GM18861 (cell line): ENCODE data around the gene MIX23.
A peak's percentile ranks its signal among the peaks of the same experiment; 100 is the strongest.

Experiments
- ATAC-seq: cut with Tn5 transposase; IDR thresholded peaks from one replicate; pipeline ENCODE4 v1.9.1; 2021; ENCODE audit not compliant: unreplicated experiment

MIX23 gene

DNA sequence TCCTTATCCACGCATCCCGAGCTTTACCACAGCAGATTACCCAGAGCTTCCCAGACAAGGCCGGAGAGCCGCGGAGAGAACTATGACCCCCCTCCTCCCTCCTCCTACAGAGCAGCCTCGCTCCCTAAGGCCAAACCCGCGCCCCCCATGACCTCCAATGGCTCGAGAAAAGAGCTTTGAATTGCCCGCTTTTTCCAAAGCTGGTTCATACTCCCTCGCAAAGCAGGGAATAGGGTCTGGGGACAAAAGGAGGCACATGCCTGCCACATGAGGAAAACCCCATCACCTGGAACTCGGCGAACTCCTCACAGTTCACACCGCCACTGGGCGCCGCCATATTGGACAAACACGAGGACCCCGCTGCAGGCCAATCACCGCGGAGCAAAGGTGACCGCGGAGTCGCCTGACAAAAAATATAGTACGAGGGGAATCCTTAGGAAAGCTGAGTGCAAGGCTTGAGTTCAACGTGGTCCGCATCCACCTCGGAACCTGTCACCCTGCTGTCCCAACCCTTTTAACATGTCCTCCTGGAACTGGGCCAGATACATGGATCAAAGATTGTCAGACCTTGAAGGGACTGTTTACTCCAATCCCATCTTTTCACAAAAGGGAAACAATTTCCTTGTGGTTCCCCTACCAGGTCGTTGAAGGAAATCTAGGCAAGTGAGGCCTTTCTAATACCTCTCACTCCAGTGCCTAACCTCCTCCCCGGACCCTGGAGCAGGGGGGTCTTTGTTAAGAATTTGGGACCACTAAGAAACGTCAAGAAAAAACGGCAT, at the start of gene MIX23:
TSS of gene MIX23 (minus strand) at position 344 of the 779 bp plus-strand sequence. CDS start at position 337, 7 bp downstream.
- ATAC-seq: peak; percentile 30

DNA sequence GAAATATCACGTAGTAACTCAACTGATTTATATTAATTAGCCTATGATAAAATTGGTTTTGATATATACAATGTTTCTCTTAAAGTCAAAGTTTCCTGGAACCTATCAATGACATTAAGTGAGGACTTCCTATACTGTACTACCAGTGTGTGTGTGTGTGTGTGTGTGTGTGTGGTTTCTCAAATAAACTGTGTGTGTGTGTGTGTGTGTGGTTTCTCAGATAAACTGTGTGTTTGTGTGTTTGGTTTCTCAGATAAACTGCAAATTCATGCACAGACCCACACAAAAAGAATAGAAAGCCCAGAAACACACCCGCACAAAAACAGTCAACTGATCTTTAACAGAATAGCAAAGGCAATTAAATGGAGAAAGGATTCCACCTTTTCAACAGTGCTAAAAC, 47.3 kb upstream of the MIX23 start:
- ATAC-seq: no peak

DNA sequence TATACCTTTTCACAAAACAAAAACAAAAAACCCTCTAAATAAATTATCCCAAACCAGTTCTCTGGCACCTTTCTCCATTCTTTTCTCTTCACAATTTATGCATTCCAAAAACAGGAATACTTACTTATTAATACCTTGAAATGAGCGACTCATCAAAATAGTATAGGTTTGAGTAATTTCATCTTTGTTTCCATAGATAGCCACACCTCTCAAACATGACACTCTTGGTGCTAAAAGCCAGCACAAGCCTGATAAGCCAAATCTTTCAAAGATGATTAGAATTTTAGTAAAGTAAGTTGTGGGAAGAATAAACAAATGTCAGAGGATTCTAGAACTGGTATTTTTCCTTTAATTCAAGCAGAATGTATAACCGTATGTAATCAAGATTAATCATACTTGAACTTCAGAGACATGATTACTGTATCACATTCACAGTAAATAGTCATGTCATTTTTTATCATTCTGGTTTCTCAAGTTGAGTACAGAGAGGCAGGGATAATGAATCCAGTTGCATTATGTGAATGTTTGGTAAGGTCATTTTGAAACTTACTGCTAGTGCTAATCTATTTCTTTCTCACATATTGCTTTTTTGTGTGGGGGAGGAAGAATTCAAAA, 44.9 kb upstream of the MIX23 start:
- ATAC-seq: no peak

DNA sequence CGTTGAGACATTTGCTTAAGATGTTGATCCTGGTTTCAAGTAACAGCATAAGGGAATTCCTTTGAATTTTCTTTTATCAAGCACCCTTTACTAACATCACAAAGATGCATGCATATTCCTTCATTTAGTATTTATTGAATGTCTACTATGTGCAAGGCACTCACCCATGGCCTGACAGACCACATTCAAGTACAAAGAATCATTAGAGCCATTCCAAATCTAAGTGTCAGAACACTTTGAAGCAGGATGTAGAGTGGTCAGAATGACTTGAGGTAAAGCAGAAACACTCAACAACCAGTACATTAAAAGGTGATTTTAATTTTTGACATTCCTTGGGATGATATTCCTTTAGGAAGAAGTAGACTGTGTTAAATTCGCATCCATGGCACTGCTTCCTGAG, 38.8 kb upstream of the MIX23 start:
- ATAC-seq: no peak

DNA sequence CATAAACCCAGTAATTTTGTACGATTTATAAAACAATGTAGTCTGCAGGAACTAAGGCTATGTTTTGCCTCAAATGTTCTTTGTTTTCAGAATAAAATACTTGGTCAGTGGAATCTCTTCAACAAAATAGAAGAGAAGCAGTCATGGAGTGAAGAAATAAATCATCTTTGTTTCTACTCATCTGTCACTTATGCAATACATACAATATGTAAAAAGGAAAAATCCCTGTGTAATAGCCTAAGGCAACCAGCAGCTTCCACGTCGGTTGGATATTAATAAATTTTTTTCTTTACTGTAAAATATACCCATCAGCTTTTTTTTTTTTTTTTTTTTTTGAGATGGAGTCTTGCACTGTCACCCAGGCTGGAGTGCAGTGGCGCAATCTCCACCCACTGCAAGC, 38.1 kb upstream of the MIX23 start:
- ATAC-seq: no peak

DNA sequence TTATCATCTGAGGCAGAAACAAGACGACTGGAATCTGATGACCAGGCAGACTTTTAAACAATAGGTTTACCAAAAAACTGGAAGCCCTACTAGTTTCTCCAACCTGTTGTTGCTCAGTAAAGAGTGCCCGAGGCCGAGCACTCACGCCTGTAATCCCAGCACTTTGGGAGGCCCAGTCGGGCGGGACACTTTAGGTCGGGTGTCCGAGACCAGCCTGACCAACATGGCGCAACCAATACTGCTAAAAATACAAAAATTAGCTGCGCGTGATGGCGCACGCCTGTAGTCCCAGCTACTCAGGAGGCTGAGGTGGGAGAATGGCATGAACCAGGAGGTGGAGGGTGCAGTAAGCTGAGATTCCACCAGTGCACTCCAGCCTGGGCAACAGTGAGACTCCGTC, 33.9 kb upstream of the MIX23 start:
- no peak for ATAC-seq

DNA sequence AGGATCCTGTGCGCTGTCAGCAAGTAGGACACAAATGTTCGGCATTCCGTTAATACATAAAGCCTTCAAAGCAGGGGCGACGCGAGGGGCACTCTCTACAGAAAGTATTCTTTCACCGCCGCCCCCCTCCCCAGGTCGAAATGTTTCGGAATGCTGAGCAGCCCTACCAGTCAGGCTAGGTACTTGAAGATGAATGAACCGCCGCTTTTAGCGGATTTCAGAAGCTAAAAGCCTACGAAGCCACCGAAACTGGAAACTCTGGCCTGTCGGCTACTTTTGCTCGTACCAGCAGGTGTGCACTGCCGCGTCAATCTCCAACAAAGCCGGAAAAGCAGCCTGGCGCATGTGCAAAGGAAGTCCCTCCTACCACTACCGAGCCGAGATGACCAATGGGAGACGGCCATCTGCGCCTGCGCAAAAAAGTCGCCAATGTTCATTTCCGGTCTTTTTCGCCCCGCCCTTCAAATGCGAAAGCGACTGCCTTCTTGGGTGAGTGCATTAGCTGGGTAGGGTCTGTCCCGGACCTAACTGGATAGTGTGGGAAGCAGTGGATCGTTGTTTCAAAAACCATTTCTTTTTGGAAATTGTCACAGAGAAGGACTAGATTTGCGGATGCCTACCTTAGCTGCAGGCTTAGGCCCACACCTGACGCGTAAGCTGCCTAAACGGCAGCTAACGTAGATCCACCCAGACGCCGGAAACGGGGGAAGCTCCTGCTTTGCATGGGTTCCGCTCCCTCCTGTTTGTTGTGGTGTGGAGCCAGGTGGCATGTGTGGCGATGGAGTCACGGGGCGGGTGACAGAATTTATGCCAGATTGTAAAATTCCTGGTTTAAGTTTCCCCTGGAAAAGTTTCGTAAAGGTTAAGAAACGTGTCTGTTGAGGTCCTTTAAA, 33.0 kb upstream of the MIX23 start, which contains the start of gene WDR5B:
TSS of gene WDR5B (minus strand) at position 301 of the 893 bp plus-strand sequence. CDS start 534 bp downstream, outside the sequence.
- peak; percentile 67 for ATAC-seq

DNA sequence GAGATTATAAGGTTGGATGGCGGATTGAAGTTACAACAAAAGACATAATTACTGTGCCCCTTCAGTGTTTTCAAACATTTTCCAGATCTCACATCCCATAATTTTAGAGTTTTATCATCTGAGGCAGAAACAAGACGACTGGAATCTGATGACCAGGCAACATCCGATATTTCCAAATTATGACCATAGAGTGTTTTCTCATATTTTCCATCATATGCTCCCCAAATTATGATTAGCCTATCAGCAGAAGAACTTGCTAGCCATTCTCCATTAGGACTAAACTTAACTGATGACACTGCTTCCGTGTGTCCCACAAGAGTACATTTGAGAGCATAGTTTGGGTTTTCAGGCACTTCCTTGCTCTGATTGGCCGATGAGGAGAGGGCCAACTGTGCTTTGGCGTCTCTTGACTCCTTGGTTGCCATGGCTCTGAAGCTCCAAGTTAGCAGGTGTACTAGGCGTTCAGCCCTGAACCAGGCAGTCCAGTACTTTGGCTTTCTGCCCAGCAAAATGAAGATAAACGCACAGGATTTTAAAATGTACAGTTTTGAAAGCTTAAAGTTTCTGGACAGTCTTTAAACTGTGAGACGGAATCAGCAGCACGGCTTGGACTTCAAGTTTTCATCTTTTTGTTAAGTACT, 32.2 kb upstream of the MIX23 start:
- ATAC-seq: peak; percentile 49

DNA sequence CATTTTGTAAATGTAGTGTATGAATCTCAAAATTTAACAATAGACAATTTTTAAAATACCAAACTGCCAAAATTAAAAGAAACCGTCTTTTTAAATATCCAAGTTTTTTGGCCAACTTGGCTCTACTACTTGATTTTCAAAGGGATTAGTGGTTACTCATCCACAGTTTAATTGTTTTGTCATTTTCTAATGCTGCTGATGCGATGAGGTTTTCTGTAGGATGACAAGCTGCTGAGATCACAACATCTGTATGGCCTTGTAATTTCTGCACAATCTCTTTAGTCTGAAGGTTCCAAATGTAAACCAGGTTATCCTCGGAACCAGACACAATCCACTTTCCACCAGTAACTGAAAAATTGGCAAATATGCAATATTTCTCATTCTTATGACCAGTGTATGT, 31.4 kb upstream of the MIX23 start:
- no peak for ATAC-seq

DNA sequence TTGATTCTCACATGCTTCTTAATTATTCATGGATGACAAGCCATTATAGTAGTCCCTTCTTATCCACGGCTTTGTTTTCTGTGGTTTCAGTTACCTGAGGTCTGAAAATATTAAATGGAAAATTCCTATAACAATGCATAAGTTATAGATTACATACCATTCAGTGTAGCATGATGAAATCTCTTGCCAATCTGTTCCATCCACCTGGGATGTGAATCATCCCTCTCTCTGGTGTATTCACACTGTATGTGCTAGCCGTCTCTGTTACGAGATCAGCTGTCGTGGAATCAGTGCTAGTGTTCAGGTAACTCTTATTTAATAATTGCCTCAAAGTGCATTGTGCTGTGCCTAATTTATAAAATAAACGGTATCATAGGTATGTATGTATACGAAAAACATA, 27.6 kb upstream of the MIX23 start:
- ATAC-seq: no peak

DNA sequence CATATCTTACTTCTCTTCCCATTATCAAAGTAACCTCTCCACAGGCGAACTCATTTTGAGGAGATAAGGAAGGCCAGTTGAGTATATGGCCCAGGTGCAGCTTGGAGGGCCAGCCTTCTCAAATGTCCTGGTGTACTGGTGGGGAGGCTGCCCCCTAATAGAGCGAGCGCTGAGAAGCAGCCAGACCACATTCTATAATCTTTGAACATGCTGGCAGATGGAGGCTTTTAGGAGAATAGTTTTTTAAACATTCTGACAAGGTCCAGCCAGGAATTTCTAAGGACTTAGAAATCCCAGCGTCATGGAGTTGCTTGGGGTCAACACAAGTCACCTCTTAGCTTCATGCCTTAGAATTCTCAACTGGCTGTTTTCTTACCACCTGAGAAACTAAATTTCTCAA, 27.1 kb upstream of the MIX23 start:
- ATAC-seq: no peak

DNA sequence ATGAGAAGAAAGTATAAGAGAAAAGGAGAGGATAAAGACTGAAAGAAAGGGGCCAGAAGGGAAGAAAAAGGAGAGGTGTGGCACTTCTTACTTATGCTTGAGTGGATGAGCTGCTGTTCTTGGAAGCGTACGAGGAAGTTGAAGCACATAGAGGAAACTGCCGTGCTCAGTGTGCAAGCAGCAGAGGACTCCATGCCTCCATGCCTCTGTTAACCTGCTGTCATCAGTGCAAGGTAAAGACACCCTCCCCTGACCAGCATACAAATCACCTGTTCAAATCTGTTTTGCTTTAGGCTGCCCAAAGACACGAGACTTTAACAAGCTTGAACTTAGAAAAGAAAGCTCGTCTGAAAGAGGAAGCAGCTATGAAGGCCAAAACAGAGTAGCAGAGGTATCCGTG, 26.4 kb upstream of the MIX23 start:
- ATAC-seq: no peak

DNA sequence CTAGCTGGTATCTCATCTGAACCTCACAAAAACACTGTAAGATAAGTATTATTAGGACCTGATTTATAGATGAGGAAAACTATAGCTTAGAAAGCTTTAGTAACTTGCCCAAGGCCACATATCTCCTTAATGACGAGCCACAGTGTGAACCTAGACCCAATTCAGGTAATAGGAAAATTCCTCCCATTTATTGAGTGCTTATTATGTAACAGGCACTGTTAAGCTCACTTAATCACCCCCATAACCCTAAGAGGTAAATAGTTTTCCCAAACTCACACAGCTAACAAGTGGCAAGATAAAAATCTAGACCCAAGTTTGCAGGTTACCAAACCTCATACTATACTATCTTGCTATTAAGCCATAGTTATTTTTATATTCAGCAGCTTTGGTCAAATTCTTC, 24.9 kb upstream of the MIX23 start:
- ATAC-seq: no peak

DNA sequence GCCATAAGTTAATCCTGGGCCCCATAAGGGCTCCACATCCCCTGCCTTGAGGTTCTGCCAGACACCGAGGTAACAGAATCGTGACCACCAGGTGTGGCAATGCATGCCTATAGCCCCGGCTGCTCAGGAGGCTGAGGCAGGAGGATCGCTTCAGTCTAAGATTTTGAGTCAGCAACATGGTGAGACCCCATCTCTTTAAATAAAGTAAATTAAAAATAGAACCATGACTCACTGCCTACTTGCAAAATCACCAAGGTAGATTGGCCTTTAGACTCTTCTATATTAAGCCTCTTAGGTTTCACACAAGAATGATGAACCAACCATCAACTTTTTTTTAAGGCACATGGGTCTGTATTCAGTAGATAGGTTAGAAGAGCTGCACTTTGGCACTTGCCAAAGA, 23.2 kb upstream of the MIX23 start:
- peak; percentile 34 for ATAC-seq

DNA sequence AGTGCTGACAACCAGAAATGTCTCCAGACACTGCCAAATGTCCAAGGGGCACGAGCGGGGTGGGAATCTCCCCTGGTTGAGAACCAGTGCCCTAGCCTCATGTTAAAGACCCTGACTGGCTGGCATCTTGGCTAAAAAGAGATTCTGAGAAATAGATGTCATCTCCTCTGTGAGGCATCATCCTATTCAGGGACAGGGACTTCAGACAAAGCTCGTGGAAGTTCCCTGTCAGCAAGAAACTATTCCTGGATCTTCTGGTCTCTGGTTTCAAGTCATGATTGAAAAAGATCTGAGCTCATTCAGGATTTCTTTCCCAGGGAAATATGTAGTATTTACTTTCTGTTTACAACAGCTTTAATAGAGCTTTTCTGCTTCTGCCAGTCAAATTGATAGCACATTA, 22.0 kb upstream of the MIX23 start:
- no peak for ATAC-seq

DNA sequence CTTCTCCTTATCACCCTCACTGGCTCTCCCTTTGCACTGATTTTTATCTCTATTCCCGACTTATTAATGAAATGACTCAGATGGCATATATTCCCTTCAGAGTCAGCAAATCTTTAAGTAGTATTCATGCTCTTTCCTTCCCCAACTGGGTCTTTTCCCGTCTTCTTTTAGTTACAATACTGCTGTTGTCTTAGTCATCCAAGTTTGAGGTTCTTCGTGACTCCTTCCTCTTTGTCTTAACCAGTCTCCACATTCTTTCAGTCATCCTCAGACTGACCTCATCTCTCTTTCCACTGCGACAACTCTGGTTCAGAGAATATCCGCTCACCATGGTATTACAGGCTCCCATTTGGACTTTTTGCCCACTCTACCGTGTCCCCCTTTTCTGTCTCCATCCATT, 20.5 kb upstream of the MIX23 start:
- ATAC-seq: no peak

DNA sequence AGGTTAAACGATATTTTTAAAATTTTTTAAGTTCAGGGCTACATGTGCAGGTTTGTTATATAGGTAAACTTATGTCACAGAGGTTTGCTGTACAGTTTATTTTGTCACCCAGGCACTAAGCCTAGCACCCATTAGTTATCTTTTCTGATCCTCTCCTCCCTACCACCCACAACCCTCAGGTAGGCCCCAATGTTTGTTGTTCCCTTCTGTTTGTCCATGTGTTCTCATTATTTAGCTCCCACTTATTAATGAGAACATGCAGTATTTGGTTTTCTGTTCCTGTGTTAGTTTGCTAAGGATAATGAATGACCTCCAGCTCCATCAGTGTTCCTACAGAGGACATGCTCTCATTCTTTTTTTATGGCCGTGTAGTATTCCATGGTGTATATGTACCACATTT, 15.9 kb upstream of the MIX23 start:
- no peak for ATAC-seq

DNA sequence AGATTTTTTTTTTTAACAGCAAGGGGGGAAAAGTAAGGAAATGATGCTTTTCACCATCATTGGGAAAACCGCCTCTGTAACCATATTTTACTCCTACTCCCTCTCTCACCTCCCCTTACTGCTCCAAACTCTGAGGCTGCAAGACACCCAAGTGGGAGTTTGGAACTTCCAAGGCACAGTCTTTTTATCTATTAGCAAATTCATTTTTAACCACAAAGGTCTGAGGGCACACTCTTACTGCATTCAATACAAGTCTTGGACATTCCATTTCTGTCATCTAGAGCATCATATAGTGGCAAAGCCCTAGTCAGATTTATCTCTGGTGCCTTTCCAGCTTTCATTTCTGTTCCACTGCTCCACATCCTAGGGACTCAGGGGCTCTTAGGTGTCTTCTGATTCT, 14.2 kb upstream of the MIX23 start:
- ATAC-seq: no peak

DNA sequence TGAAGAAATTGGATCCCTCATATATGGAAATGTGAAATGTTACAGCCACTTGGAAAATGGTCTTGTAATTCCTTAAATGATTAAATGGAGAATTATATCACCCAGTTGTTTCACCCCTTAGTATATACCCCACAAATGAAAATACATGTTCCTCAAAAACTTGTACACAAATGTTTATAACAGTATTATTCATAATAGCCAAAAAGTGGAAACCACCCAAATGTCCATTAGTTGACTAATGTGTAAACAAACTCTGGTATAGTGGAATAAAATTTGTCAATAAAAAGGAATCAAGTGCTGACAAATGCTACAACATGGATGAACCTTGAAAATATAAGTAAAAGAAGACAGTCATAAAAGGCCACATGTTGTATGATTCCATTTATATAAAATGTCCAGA, 13.5 kb upstream of the MIX23 start:
- no peak for ATAC-seq

DNA sequence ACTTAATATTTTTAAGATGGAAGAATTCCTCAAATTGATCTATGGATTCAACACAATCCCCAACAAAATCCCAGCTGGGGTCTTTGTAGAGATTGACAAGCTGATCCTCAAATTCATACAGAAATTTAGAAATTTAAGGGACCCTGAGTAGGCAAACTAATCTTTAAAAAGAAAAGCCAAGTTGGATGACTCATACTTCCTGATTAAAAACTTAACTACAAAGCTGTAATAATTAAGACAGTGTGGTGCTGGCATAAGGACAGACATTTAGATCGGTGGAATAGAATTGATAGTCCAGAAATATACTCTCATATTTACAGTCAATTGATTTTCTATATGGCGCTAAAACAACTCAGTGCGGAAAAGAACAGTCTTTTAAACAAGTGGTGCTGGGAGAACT, 12.6 kb upstream of the MIX23 start:
- no peak for ATAC-seq

DNA sequence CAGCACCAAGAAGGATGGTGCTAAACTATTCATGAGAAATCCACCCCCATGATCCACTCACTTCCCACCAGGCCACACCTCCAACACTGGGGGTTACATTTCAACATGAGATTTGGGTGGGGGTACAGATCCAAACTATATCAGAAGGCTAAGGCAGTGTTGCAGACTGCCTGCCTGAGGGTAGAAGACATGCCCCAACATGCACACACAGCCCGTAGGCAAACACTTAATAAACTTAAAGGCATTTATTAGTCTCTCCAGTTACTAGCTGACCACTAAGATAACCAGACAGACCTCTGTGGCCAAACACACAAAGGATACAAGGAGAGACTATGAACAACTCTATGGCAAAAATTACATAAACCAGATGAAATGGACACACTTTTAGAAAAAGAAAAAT, 11.1 kb upstream of the MIX23 start:
- no peak for ATAC-seq
